ENCODE data around the gene CXCL6. TPM values are rescaled to one million over a fixed set of nuclear protein-coding genes. Genes with fewer than 3 reads are reported as not detected.

CXCL6 gene
- total RNA-seq, 1 experiment from 2014 or later = 7.6 TPM

DNA sequence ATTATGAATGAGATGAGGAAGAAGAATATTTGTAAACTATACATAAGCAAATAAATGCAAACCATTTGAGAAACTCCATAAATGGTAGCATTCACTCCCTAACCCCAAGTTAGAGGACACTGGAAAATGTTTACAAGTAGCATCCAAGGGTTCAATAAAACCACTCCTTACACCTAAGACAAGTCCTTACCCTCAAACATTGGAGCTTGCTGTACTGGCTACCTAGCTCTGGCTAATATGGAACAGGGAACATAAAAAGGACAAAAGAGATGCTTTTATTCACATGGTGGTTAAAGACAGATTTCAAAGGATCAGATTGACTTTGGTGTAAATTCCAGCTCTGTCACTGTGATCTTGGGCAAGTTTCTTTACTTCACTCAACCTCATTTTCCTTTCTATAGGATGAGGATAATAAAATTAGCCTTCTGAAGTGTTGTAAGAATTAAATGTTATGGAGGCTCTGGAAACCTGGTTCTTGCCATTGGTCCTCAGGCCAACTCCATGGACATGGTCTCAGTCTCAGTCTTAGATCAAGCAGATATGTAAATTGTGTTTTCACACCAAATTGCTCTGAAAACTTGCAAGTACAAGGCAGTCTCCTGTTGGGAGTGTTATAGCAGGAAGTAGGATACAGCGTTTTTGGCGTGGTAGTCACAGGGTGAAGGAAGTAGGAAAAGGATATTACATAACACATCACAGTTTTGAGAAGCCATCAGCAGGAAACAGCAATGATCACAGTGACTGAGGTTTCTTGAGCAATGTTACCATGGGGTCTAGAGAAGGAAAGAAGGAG lies 36.0 kb downstream of the CXCL6 start:
- H3K9me3 ChIP-seq = no peaks in the 10 kb centered on the region
- no peak overlapping the region for H3K4me3 ChIP-seq

GRCh38 chr4:73874386-73874785 lies 37.9 kb downstream of the CXCL6 start:
- H3K4me3 ChIP-seq = no peak overlapping the region

More for the DNA sequence above, 36.0 kb downstream of the CXCL6 start:
- no peaks in the 10 kb centered on the region for H3K27me3 ChIP-seq
- no peak for DNase-seq
- H3K36me3 ChIP-seq = no peaks in the 10 kb centered on the region

DNA sequence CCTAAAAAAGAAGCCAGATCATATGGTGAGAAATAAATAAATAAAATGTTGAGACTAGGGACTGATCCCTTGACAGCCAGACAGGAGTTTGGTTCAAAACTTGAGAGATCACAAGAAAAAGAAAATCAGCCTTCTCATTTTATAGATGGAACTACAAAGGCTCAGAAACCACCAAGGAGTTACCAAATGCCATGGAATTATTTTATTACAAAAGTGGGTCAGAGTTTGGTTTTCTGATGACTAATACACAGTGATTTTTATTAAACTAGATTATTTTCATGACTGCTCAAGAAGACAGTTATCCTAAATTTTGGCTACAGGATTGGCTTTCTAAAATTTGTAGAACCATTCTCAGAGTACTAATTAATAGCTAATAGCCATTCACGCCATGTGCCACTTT lies 38.9 kb downstream of the CXCL6 start:
- Histone ChIP-seq H3K27me3 (no peaks in the 10 kb centered on the region), H3K36me3 (no peaks in the 10 kb centered on the region), H3K4me3 (no peak overlapping the region), H3K9me3 (no peaks in the 10 kb centered on the region)
- no peak for DNase-seq

More at GRCh38 chr4:73874386-73874785, 37.9 kb downstream of the CXCL6 start:
- H3K9me3 ChIP-seq = no peaks in the 10 kb centered on the region
- no peaks in the 10 kb centered on the region for H3K36me3 ChIP-seq
- H3K27me3 ChIP-seq = no peaks in the 10 kb centered on the region
- DNase-seq = no peak

- peak; percentile 80 for DNase-seq
- H3K36me3 ChIP-seq = no peaks in the 10 kb centered on the region
Observed at GRCh38 chr4:73883306-73883705, 46.8 kb downstream of the CXCL6 start.

DNA sequence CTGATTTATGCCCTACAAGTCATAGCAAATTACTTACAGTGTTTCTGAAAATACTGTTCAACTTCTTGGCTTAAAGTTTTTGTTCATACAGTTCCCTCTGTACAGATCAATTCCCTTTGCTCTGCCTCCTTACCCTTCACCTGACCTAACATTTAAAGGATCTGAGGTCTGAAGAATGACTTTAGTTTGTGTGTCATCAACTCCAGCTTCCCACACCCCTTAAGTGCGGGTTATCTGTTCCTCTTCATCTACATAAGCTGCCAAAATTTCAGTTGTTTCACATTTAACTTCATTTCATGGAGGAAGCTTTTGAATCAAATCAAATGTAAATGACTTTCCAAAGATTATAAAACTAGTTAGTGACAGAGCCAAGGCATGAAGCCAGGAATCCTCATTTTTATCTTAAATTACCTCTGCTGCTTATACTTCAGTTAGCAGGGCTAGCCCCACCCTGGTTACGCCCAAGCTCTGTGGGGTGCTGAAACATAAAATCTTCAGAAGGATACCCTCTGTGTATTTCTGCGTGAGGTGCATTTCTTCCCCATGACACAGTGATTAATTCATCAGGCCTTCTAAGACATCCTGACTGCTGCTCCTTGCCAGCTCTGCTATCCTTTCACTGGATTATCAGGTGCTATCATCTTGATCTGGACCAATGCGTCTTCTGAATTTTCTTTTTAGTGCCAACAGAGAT lies 49.2 kb downstream of the CXCL6 start:
- Histone ChIP-seq H3K27me3 (no peaks in the 10 kb centered on the region), H3K9me3 (no peaks in the 10 kb centered on the region), H3K36me3 (no peaks in the 10 kb centered on the region), H3K4me3 (no peak overlapping the region)
- peak; percentile 69 for DNase-seq

More at GRCh38 chr4:73883306-73883705, 46.8 kb downstream of the CXCL6 start:
- no peak overlapping the region for H3K4me3 ChIP-seq
- no peaks in the 10 kb centered on the region for H3K27me3 ChIP-seq
- H3K9me3 ChIP-seq = no peaks in the 10 kb centered on the region

Other genes starting within 250 kb of the CXCL6 start
- gene RASSF6, start 216.2 kb upstream of the CXCL6 start, total RNA-seq (2014; rRNA removed; shearing (Covaris generic); ENCODE audit: low replicate concordance) = not detected in 2 replicates
- gene CXCL8, start 96.1 kb upstream of the CXCL6 start, total RNA-seq (2014; rRNA removed; shearing (Covaris generic); ENCODE audit: low replicate concordance) = 4.5 and 12.3 TPM in 2 replicates
- gene PF4V1, start 16.6 kb downstream of the CXCL6 start, total RNA-seq (2014; rRNA removed; shearing (Covaris generic); ENCODE audit: low replicate concordance) = not detected in 2 replicates
- gene CXCL1, start 32.7 kb downstream of the CXCL6 start, total RNA-seq (2014; rRNA removed; shearing (Covaris generic); ENCODE audit: low replicate concordance) = 0.20 and 2.5 TPM in 2 replicates
- 1.1 TPM in 1 of 2 replicates, not detected in the other for gene PF4, start 145.3 kb downstream of the CXCL6 start, total RNA-seq (2014; rRNA removed; shearing (Covaris generic); ENCODE audit: low replicate concordance)
- not detected in 2 replicates for gene PPBP, start 151.5 kb downstream of the CXCL6 start, total RNA-seq (2014; rRNA removed; shearing (Covaris generic); ENCODE audit: low replicate concordance)
- gene CXCL5, start 162.0 kb downstream of the CXCL6 start, total RNA-seq (2014; rRNA removed; shearing (Covaris generic); ENCODE audit: low replicate concordance) = 0.23 TPM in 1 of 2 replicates, not detected in the other
- not detected in 2 replicates for gene CXCL3, start 202.0 kb downstream of the CXCL6 start, total RNA-seq (2014; rRNA removed; shearing (Covaris generic); ENCODE audit: low replicate concordance)

All from MG63 (cell line).